Osteoblast (primary cell): ENCODE data around the gene MACROD2. TPM values are rescaled to one million over a fixed set of nuclear protein-coding genes. Genes with fewer than 3 reads are reported as not detected.

ENCODE experiments used
- DNase-seq: peaks from one replicate; pipeline ENCODE4 v3.0.0; 2011; ENCODE audit warnings: low spot score, mixed read lengths; ENCODE audit not compliant: insufficient read length; ENCODE audit errors: missing footprints
- H2AFZ ChIP-seq: 2 replicates; pipeline ENCODE4 v1.6.0; 2011; ENCODE audit warnings: mild to moderate bottlenecking, low read length
- H3K27ac ChIP-seq: 2 replicates; pipeline ENCODE4 v1.5.1; 2011; ENCODE audit warnings: mild to moderate bottlenecking, low read depth, low read length, moderate library complexity
- H3K27me3 ChIP-seq: 2 replicates; pipeline ENCODE4 v1.6.0; 2012; ENCODE audit warnings: mild to moderate bottlenecking, control low read depth, inconsistent platforms, low read length, moderate library complexity; ENCODE audit not compliant: insufficient read depth
- H3K36me3 ChIP-seq: 2 replicates; pipeline ENCODE4 v1.5.1; 2011; ENCODE audit warnings: mild to moderate bottlenecking, low read length, control low read depth, moderate library complexity; ENCODE audit not compliant: insufficient read depth
- H3K4me1 ChIP-seq: 2 replicates; pipeline ENCODE4 v1.5.1; 2011; ENCODE audit warnings: mild to moderate bottlenecking, low read length, control low read depth, moderate library complexity; ENCODE audit not compliant: insufficient read depth
- H3K4me2 ChIP-seq: 2 replicates; pipeline ENCODE4 v1.6.0; 2011; ENCODE audit warnings: mild to moderate bottlenecking, low read length; ENCODE audit not compliant: insufficient read depth
- H3K4me3 ChIP-seq: fragments of 200-600 bp; sonication (generic); 3 replicates; pipeline ENCODE4 v1.5.1; 2012; ENCODE audit warnings: mild to moderate bottlenecking, low read length, inconsistent platforms; ENCODE audit not compliant: insufficient read depth
- H3K79me2 ChIP-seq: 2 replicates; pipeline ENCODE4 v1.6.0; 2012; ENCODE audit warnings: mild to moderate bottlenecking, low read length, control low read depth, inconsistent platforms; ENCODE audit not compliant: insufficient read depth
- H3K9me3 ChIP-seq: 2 replicates; pipeline ENCODE4 v1.5.1; 2011; ENCODE audit warnings: low read depth, low read length, control low read depth
- H4K20me1 ChIP-seq: 2 replicates; pipeline ENCODE4 v1.6.0; 2012; ENCODE audit warnings: mild to moderate bottlenecking, low read length, control low read depth; ENCODE audit not compliant: insufficient read depth
- CTCF ChIP-seq: IDR thresholded peaks from 2 replicates; pipeline ENCODE4 v1.5.1; 2011; ENCODE audit warnings: mild to moderate bottlenecking, low read depth, low read length, moderate library complexity; ENCODE audit errors: extremely low read depth
- total RNA-seq: library from RNA; depleted of rRNA; stranded (reverse); fragments of >200 nt; gene quantifications from 2 replicates; pipeline ENCODE4 v1.2.3, GENCODE V29; 2012

Gene MACROD2
- total RNA-seq, 1 donor = 4.0 TPM

GRCh38 chr20:15036948-15037347 is 1041.6 kb downstream of the MACROD2 start:
- no peak for TF ChIP-seq CTCF
- DNase-seq = no peak
- H3K27me3 ChIP-seq = no peaks in the 10 kb centered on the region
- no peaks in the 10 kb centered on the region for H3K9me3 ChIP-seq
- no peak overlapping the region for H3K27ac ChIP-seq
- no peak overlapping the region for H3K4me2 ChIP-seq
- H4K20me1 ChIP-seq = no peaks in the 10 kb centered on the region
- no peaks in the 10 kb centered on the region for H3K79me2 ChIP-seq
- no peaks in the 10 kb centered on the region for H3K4me1 ChIP-seq
- H3K36me3 ChIP-seq = no peaks in the 10 kb centered on the region
- H2AFZ ChIP-seq = no peak overlapping the region
- no peak overlapping the region for H3K4me3 ChIP-seq

DNA sequence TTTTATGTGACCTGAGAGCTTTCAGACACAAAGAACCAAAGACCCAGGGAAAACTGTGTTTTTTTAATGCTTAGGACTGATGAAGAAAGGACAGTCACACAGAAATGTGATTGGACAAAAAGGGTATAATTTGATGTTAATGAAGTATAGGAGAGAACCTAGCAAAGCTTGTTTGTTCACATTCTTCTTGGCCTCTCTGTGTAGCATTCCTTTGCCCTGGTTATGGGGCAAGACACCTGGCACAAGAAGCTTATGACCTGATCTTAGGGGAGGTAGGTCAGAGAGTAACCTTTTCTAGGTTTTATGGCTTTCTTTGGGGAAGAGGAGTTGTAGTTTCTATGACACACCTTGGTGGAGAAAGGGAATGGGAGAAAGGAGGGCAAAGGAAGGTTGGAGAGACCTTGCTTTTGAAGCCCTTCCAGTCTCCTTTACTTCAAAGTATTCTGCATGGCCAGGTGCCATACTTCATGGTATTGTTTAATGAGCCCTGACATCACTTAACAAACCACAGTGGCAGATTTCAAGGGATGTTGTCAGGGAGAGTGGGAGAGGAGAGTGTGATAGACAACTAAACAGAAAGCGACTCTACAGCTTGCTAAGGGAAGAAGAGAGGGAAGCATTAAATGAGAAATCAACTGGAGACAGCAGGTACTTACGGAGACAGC is 1043.9 kb downstream of the MACROD2 start:
- no peak overlapping the region for H2AFZ ChIP-seq
- H3K27ac ChIP-seq = no peak overlapping the region
- no peak for DNase-seq
- H3K4me1 ChIP-seq = no peaks in the 10 kb centered on the region
- H3K9me3 ChIP-seq = no peaks in the 10 kb centered on the region
- TF ChIP-seq CTCF = no peak
- H3K79me2 ChIP-seq = no peaks in the 10 kb centered on the region
- no peaks in the 10 kb centered on the region for H4K20me1 ChIP-seq
- H3K27me3 ChIP-seq = no peaks in the 10 kb centered on the region
- no peak overlapping the region for H3K4me3 ChIP-seq
- H3K4me2 ChIP-seq = no peak overlapping the region
- no peaks in the 10 kb centered on the region for H3K36me3 ChIP-seq

DNA sequence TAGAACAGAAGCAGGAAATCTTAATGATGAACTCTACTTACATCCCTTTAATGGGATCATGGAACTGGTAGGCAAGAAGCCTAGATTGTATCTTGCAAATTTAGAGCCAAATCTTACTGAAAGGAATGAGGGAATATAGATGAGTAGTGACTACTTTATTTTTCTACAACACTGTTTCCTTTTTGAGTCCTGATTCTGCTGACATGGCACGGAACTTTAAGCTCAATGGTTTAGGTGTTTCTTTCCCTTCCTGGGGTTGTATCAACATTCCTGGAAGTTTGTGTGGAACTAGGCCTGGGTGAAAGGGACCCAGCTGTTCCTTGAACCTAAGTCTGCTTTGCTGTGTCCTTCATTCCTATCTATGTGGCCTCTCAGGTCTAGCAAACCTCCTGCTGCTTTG is 1047.4 kb downstream of the MACROD2 start:
- Histone ChIP-seq H3K9me3 (no peaks in the 10 kb centered on the region), H3K4me2 (no peak overlapping the region), H3K36me3 (no peaks in the 10 kb centered on the region), H2AFZ (no peak overlapping the region), H3K4me1 (no peaks in the 10 kb centered on the region), H4K20me1 (no peaks in the 10 kb centered on the region), H3K27me3 (no peaks in the 10 kb centered on the region), H3K79me2 (no peaks in the 10 kb centered on the region), H3K27ac (no peak overlapping the region), H3K4me3 (no peak overlapping the region)
- no peak for DNase-seq
- no peak for TF ChIP-seq CTCF

- Histone ChIP-seq H3K9me3 (no peaks in the 10 kb centered on the region), H3K27ac (no peak overlapping the region), H3K4me1 (no peaks in the 10 kb centered on the region), H3K27me3 (no peaks in the 10 kb centered on the region), H3K4me2 (no peak overlapping the region), H3K4me3 (no peak overlapping the region), H4K20me1 (no peaks in the 10 kb centered on the region), H3K79me2 (no peaks in the 10 kb centered on the region), H3K36me3 (no peaks in the 10 kb centered on the region), H2AFZ (no peak overlapping the region)
- no peak for DNase-seq
- no peak for TF ChIP-seq CTCF
Measured at GRCh38 chr20:15045246-15045645, 1049.9 kb downstream of the MACROD2 start.
